HepG2 (cell line): ENCODE results near the gene EHD4. TPM values are rescaled to one million over a fixed set of nuclear protein-coding genes. Genes with fewer than 3 reads are reported as not detected.
A peak's percentile ranks its signal among the peaks of the same experiment; 100 is the strongest.

Experiments used
- ATAC-seq: fragments of 200-7000 bp; cut with Tn5 transposase; 3 replicates; pipeline ENCODE4 v1.9.1; 2020; ENCODE audit warnings: mild to moderate bottlenecking, moderate library complexity
- BruUV-seq: library from RNA; stranded (reverse); fragments of 400-500 nt; replicated peaks from 2 replicates; lab custom pipeline; 2021; lab: Mats Ljungman, UMichigan
- CTCF ChIA-PET: fragments of 300-600 bp; formaldehyde crosslinking; extraction: SDS; loops from one replicate; lab custom pipeline; 2021; ENCODE audit warnings: low total read pairs, inconsistent platforms, low intra/inter-chr PET ratio; lab: Yijun Ruan, JAX
- POLR2A ChIA-PET: fragments of 350-600 bp; sonication (Branson Sonifier 250); formaldehyde crosslinking; loops from one replicate; lab custom pipeline; 2020; ENCODE audit warnings: antibody characterized with exemption, inconsistent platforms; lab: Yijun Ruan, JAX
- DNase-seq: peaks from one replicate; pipeline ENCODE4 v3.0.0-alpha.2; 2015; ENCODE audit warnings: low spot score
- FAIRE-seq: peaks from 3 replicates; lab custom pipeline; 2011; peaks lifted over from hg19 to GRCh38; lab: Jason Lieb, UNC
- H2AFZ ChIP-seq: one replicate; pipeline ENCODE4 v1.6.1; 2011; ENCODE audit warnings: low read length, inconsistent platforms
- H3K27ac ChIP-seq: fragments of 300-600 bp; 3 replicates; pipeline ENCODE4 v1.8.0; 2011; ENCODE audit warnings: mixed run types, mild to moderate bottlenecking, mixed read lengths, low read length, inconsistent platforms; ENCODE audit not compliant: insufficient read depth; ENCODE audit errors: extremely low read length
- H3K27me3 ChIP-seq, 2 experiments: fragments of 200-600 bp in 1 of 2; 2 replicates in 1 of 2; 3 replicates in 1 of 2; pipeline versions ENCODE4 v1.6.0 to v1.8.0; 2011; ENCODE audit warnings: low read length in 2 of 2, mild to moderate bottlenecking in 2 of 2, moderate library complexity in 2 of 2, inconsistent platforms in 1 of 2; ENCODE audit not compliant: insufficient read depth in 2 of 2, control insufficient read depth in 1 of 2
- H3K36me3 ChIP-seq, 2 experiments: fragments of 200-600 bp in 1 of 2; replicated peaks in 1 of 2; 2 replicates in 1 of 2; 3 replicates in 1 of 2; pipeline versions ENCODE4 v1.5.1 to v1.8.0; 2011; ENCODE audit warnings: low read length in 2 of 2, inconsistent platforms in 1 of 2; ENCODE audit not compliant: insufficient read depth in 2 of 2, control insufficient read depth in 1 of 2
- H3K4me1 ChIP-seq: 2 replicates; pipeline ENCODE4 v1.5.1; 2012; ENCODE audit warnings: low read length, inconsistent platforms; ENCODE audit not compliant: insufficient read depth
- H3K4me2 ChIP-seq: 2 replicates; pipeline ENCODE4 v1.6.0; 2011; ENCODE audit warnings: low read depth, low read length, inconsistent platforms
- H3K4me3 ChIP-seq, 3 experiments: fragments of 200-600 bp in 1 of 3; sonication (generic), shearing (Covaris generic) in 1 of 3; replicated peaks in 1 of 3; 2 replicates each; pipeline ENCODE4 v1.5.1; 2011 to 2016; ENCODE audit warnings: low read length in 3 of 3, inconsistent platforms in 2 of 3, low read depth in 2 of 3, mild to moderate bottlenecking in 2 of 3, control low read depth in 1 of 3, mixed read lengths in 1 of 3; ENCODE audit not compliant: insufficient read depth in 1 of 3
- H3K79me2 ChIP-seq: one replicate; pipeline ENCODE4 v1.6.1; 2011; ENCODE audit warnings: low read length, inconsistent platforms; ENCODE audit not compliant: insufficient read depth
- H3K9ac ChIP-seq: 2 replicates; pipeline ENCODE4 v1.6.0; 2011; ENCODE audit warnings: mild to moderate bottlenecking, low read depth, low read length, inconsistent platforms; ENCODE audit not compliant: insufficient read depth
- H3K9me3 ChIP-seq: 2 replicates; pipeline ENCODE4 v1.5.1; 2012; ENCODE audit warnings: mild to moderate bottlenecking, low read length
- H4K20me1 ChIP-seq: 2 replicates; pipeline ENCODE4 v1.6.0; 2011; ENCODE audit warnings: inconsistent platforms, mild to moderate bottlenecking, low read length, moderate library complexity; ENCODE audit not compliant: insufficient read depth
- AGO2 ChIP-seq: fragments of 200-400 bp; formaldehyde crosslinking; optimal IDR thresholded peaks from 2 replicates; pipeline ENCODE3; 2017; ENCODE audit warnings: mild to moderate bottlenecking, low read depth, low read length, moderate library complexity
- BRD4 ChIP-seq: sonication (generic); formaldehyde crosslinking; IDR thresholded peaks from 2 replicates; pipeline ENCODE4 v1.4.0; 2020; ENCODE audit warnings: missing genetic modification reagents
- YEATS4 ChIP-seq: sonication (generic); formaldehyde crosslinking; IDR thresholded peaks from 2 replicates; pipeline ENCODE4 v1.4.0; 2020; ENCODE audit warnings: missing genetic modification reagents, borderline replicate concordance
- ZNF570 ChIP-seq: sonication (generic); formaldehyde crosslinking; IDR thresholded peaks from 2 replicates; pipeline ENCODE4 v1.4.0; 2020; ENCODE audit warnings: mild to moderate bottlenecking, missing genetic modification reagents, borderline replicate concordance
- ZNF652 ChIP-seq: IDR thresholded peaks from 2 replicates; pipeline ENCODE4 v1.6.1; 2016; ENCODE audit warnings: low read depth, borderline replicate concordance
- ZNF782 ChIP-seq: sonication (generic); formaldehyde crosslinking; IDR thresholded peaks from 2 replicates; pipeline ENCODE4 v1.4.0; 2020; ENCODE audit warnings: missing genetic modification reagents, mild to moderate bottlenecking, borderline replicate concordance
- WGBS: methylation state at CpG from one replicate; pipeline ENCODE4 v1.1.6; 2017; ENCODE audit warnings: low lambda C conversion rate; 5-methylcytosine and 5-hydroxymethylcytosine counted together
- in situ Hi-C: cut with HindIII; loops from 2 replicates; pipeline ENCODE4 v1.10.0; 2017; ENCODE audit warnings: low pct_unique_long_range_greater_than_20kb; ENCODE audit not compliant: extremely low pct_ligation_motif_present
- intact Hi-C: fragments of 100-400 bp; cut with micrococcal nuclease; formaldehyde crosslinking; loops from one replicate; pipeline ENCODE4 v1.10.0; 2022; ENCODE audit not compliant: unreplicated experiment
- polyA plus RNA-seq, 8 experiments: library from polyadenylated mRNA; depleted of rRNA in 3 of 8; stranded (reverse) in 7 of 8; unstranded in 1 of 8; fragments of >200 nt; fragmentation: Illumina TruSeq in 4 of 8; extraction: Trizol in 4 of 8; gene quantifications; 2 replicates each; pipeline versions ENCODE4 v1.2.1 to v1.2.3, GENCODE V29; 2011 to 2016; ENCODE audit warnings: low read depth in 4 of 8, missing spikeins in 1 of 8, mixed read lengths in 1 of 8; ENCODE audit not compliant: insufficient read depth in 1 of 8
- total RNA-seq, 5 experiments: library from RNA; depleted of rRNA; stranded (reverse); fragments of >200 nt; fragmentation: Illumina TruSeq; extraction: Trizol; gene quantifications; 2 replicates each; pipeline ENCODE4 v1.2.3, GENCODE V29; 2016; ENCODE audit warnings: low read depth in 1 of 5
- TF ChIP-seq, protein P1 (sequence below): sonication (generic); formaldehyde crosslinking; IDR thresholded peaks from 2 replicates; pipeline ENCODE4 v1.9.0; 2021; ENCODE audit warnings: missing genetic modification reagents, mild to moderate bottlenecking, borderline replicate concordance

EHD4 gene
- total and polyA plus RNA-seq, 2 of the 13 experiments (the other 11 are each of a cell fraction or from before 2014, with no cell fraction given): 3.1 to 4.8 TPM

DNA sequence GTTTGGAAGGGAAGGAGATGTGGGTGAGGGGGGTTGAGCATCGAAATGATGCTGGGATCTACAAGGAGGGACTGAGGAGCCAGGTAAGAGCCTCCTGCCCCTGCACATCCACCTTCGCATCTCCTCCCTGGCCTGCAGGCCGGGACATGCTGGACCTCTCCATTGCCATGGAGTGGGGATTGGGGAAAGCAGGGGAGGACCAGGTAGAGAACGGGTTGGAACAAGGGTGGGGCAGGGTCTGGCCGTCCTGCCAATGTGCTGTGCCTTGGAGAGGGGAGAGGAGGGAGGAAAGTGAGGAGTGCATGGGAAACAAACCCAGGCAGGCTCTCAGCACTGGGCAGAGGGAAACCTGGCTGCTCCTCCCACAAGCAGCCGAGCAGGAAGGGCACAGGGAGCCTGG is 123.2 kb downstream of the EHD4 start:
- WGBS: 70% methylated on average over 6 of the region's 6 CpGs
- intact Hi-C loops: no loop called here
- TSS peak; percentile 39 for BruUV-seq
- Histone ChIP-seq H3K79me2 (no peaks in the 10 kb centered on the region), H3K9me3 (no peaks in the 10 kb centered on the region), H4K20me1 (no peaks in the 10 kb centered on the region; the same call in 1 of the 2 replicates), H2AFZ (no peak overlapping the region), H3K27ac (no peak overlapping the region), H3K4me1 (no peaks in the 10 kb centered on the region), H3K36me3 (peaks cover 3 to 5% of the 10 kb centered on the region in 2 experiments; a peak in 1 of 5 replicates), H3K4me3 (no peak overlapping the region), H3K9ac (no peak overlapping the region), H3K27me3 (peaks cover 0 to 4% of the 10 kb centered on the region in 2 experiments; a peak in 3 of 5 replicates), H3K4me2 (no peak overlapping the region)
- TF ChIP-seq YEATS4 (CRISPR knock-in tag): no peak
- TF ChIP-seq AGO2: peak; percentile 16
- no peak for FAIRE-seq
- in situ Hi-C loops: no loop called here
- no peak for ATAC-seq
- ChIA-PET POLR2A (no interaction called here), CTCF (no interaction called here)
- no peak for DNase-seq

DNA sequence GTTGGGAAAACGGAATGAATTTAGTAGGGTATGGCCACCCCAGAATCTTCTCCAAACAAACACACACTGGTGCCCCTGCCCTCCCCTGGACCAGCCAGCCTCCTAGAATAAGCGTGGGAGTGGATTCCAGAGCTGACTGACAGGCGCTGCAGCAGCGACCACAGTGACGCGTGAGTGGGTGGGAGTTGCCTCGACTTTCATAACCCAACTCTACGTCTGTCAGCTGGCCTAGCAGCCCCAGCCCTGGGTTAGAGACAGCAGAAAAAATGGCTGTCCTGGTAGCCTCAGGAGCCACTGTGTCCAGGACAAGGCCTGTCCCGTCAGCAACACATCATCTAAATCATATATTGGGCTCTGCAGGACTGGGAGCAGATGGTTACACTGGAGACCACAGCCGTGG is 123.7 kb downstream of the EHD4 start:
- intact Hi-C loops: no loop called here
- Histone ChIP-seq H3K79me2 (no peaks in the 10 kb centered on the region), H3K27me3 (peaks cover 0 to 4% of the 10 kb centered on the region in 2 experiments; a peak in 3 of 5 replicates), H3K9me3 (no peaks in the 10 kb centered on the region), H3K4me1 (no peaks in the 10 kb centered on the region), H3K36me3 (peaks cover 3 to 5% of the 10 kb centered on the region in 2 experiments; a peak in 1 of 5 replicates), H3K9ac (no peak overlapping the region), H3K27ac (no peak overlapping the region), H2AFZ (no peak overlapping the region), H4K20me1 (no peaks in the 10 kb centered on the region; the same call in 1 of the 2 replicates), H3K4me3 (no peak overlapping the region), H3K4me2 (no peak overlapping the region)
- POLR2A ChIA-PET: no interaction called here
- ATAC-seq: no peak
- CTCF ChIA-PET: no interaction called here
- FAIRE-seq: no peak
- WGBS: 86% methylated on average over 4 of the region's 10 CpGs
- TF ChIP-seq ZNF570 (CRISPR knock-in tag) (no peak), ZNF652 (CRISPR knock-in tag) (no peak), BRD4 (CRISPR knock-in tag) (no peak), ZNF782 (CRISPR knock-in tag) (no peak)
- TF ChIP-seq, protein P1, sequence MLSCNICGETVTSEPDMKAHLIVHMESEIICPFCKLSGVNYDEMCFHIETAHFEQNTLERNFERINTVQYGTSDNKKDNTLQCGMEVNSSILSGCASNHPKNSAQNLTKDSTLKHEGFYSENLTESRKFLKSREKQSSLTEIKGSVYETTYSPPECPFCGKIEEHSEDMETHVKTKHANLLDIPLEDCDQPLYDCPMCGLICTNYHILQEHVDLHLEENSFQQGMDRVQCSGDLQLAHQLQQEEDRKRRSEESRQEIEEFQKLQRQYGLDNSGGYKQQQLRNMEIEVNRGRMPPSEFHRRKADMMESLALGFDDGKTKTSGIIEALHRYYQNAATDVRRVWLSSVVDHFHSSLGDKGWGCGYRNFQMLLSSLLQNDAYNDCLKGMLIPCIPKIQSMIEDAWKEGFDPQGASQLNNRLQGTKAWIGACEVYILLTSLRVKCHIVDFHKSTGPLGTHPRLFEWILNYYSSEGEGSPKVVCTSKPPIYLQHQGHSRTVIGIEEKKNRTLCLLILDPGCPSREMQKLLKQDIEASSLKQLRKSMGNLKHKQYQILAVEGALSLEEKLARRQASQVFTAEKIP (CRISPR knock-in tag): no peak
- no peak for DNase-seq
- in situ Hi-C loops: no loop called here
- BruUV-seq: no TSS peak
